GM19463 (cell line): ENCODE data around the gene PLEKHA1.

Source experiments
- ATAC-seq: cut with Tn5 transposase; IDR thresholded peaks from one replicate; pipeline ENCODE4 v1.9.1; 2021; ENCODE audit warnings: mild to moderate bottlenecking, moderate library complexity; ENCODE audit not compliant: unreplicated experiment

PLEKHA1 gene

DNA sequence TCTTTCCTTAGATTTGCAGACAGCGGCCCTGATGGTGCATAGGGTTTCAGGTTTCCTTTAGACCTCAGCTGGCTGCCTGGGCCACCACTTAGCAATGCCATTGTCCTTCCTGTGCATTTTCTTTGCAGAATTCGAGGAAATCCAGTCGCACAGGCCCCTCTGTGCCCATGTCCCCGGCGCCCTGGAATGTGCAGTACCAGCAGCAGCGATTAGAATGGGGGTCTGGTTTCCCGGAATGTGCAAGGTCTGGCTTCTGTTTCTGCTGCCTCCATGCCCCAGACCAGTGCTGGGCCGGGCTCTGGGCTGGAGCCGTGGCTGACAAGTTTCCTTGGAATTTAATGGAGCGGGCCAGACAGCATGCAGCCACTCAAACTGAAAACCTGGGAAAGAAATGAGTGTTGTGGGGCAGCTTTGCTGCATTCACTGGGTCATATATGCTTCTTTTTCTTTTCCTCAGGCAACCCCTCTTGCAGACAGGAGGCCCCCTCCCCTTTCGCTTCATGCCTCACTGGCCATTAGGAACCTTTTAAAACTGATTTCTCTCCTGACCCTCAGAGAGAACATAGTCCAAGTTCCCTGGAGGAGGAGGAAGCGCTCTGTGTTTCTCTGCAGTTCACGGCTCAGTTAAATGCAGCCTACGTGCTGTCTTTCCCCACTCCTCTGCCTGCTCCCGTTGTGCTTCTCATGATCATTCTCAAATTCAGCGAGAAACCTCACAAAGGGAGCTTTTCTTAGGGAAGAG is 101.3 kb downstream of the PLEKHA1 start:
- no peak for ATAC-seq

- no peak for ATAC-seq
Observed at GRCh38 chr10:122476333-122476695, 101.8 kb downstream of the PLEKHA1 start.

GRCh38 chr10:122477436-122477835 is 102.9 kb downstream of the PLEKHA1 start:
- ATAC-seq, result no peak

GRCh38 chr10:122478971-122479370 is 104.5 kb downstream of the PLEKHA1 start:
- ATAC-seq, result no peak

GRCh38 chr10:122480146-122480833 is 105.8 kb downstream of the PLEKHA1 start:
- ATAC-seq, result no peak

GRCh38 chr10:122481296-122482056 is 107.0 kb downstream of the PLEKHA1 start:
- ATAC-seq, result no peak
